ENCODE measurements around the gene DMWD.

DNA sequence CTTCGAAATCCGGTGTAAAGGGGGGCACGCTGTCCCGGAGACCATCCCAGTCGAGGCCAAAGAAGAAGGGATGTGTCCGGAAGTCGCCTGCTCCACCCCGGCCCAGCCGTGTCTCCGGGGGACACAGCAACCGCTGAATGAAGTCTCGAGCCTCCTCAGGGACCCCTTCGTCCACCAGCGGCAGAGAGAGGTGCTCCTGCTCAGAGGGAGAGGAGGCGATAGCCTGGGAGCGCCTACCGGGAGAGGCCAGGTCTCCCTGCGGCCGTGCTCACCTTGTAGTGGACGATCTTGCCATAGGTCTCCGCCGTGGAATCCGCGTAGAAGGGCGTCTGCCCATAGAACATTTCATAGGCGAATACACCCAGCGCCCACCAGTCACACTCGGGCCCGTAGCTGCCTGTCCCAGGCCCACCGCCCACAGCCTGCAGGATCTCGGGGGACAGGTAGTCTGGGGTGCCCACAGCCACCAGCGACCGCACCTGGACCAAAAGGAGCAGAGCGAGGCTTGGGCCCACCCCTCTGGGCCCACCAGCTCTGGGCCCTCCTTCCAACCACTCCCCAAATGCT, 15.2 kb downstream of the DMWD start:
- no peak for TF ChIP-seq POLR2A (IDR thresholded peaks at IDR 0.05)
- TF ChIP-seq CTCF (IDR thresholded peaks at IDR 0.05): no peak
